NCI-H1048 (cell line): ENCODE results near the gene B9D1.

Source experiments
- DNase-seq: peaks from one replicate; lab custom pipeline; 2025; lab: John Stamatoyannopoulos, UW

Gene B9D1

DNA sequence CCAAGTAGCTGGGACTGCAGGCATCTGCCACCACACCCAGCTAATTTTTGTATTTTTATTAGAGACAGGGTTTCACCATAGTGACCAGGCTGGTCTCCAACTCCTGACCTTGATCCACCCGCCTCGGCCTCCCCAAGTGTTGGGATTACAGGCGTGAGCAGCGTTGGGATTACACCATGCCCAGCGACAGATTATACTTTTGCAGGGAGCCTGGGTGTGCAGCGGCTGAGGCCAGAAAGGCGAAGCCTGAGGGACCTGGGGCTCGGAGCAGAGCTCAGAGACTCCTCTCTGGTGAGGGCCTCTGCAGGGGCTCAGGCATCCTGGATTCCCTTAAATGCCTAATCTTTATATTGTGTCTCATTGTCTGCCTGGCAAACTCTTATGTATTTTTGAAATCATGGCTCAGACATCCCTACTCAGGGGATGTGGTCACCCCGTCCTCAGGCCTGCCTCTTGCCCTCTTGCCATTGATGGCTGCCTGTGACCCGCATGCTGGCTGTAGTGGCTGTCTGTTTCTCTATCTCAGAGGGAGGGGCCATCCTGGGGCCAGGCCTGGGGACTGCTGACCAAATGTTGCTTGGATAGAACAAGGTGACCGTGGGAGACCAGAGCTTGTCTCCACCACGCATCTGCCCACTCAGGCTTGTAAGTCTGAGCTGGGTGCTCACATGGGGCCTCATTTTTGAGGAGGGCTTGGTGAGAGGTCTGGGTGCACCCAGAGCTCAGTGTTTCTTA lies 42.6 kb downstream of the B9D1 start:
- no peak for DNase-seq

DNA sequence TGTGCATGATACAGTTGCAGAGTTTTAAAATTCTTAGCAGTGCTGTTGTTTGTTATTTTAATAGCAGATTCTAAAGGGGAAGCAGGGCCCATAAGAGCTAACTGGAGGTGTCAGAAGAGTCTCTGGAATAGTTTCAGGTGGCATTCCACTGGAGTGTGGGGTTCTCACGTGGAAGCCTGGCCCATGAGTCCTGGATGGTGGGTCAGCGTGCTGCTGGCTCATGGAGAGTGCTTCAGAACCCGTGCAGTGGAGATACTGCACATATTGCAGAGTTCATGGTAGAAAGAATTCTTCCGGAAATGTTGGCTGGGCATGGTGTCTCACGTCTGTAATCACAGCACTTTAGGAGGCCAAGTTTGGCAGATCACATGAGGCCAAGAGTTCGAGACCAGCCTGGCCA lies 43.9 kb downstream of the B9D1 start:
- DNase-seq: no peak

DNA sequence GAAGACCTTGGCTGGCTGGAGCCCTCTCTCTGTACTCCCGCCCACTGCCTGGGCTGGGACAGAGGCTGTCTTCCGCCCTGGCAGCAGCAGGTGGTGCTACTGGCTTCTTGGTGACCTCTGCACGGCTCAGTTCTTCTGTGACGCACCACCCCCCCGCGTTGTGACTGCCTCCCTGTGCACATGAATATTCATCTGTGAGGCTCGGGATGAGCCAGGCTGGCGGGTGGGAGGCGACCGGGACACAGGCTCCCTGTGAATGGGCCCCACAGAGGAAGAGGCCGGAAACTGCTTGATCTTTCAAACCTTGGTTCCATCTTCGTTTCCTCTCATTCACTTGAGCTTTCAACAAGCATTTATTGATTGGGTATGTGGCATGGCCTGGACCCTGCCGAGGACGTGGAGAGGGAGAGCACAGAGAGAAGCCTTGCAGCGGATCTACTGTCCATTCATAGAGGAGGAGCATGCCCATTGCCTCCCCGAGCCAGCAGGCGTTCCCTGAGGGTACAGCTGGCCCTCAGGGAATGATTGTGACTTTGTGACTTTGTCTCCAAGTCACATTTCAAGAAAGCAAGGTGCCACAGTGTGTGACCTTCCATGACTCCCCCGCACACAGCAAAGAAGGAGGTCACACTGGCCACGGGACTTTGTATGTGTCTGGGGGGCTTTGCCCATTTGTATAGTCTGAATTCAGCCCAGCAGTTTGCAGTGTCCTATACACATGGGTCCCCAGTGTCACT lies 45.0 kb downstream of the B9D1 start:
- no peak for DNase-seq

DNA sequence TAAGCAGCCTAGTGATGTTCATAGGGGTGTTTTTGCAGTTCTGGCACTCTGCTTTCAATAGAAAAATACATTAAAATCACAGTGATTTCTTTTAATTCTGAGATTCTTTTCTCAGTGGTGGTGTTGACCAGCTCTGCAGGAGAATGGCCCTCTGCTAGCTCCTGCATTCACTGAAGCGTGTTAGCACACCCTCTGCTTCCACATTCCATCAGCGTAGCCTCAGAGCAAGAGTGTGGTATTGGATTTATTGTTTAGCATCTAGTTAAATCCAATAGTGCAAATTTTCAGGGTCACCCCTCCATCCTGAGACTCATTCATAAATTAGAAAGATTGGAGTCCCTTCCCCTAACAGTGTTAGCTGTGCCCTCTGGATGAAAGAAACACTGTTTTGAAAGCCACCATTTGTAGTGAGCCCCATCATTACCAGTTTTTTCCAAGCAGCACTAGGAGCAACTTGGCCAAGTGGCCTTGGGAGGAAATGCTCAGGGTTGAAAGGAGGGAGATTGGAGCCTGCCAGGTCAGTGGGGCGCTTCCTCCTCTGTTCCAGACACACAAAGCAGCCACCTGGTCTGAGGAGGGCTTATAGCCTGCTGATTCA lies 45.7 kb downstream of the B9D1 start:
- DNase-seq: no peak

DNA sequence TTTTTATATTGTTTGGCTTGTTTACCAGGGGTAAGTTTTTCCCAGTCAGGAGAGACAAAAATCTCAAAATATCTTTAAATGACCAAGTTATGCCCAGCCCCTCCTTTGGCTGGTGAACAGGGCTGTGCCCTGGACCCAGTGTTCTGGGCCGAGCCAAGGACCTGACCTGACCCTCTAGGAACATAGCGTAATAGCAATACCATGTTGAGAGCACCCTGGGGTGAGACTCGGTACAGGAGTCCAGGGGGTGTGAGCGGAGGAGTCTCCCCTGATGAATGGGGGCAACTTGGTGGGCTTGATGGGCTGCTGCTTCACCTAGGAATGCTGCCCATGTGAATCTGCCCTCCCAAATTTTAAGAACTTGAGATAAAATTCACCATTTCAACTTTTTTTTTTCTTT lies 47.4 kb downstream of the B9D1 start:
- DNase-seq: no peak

DNA sequence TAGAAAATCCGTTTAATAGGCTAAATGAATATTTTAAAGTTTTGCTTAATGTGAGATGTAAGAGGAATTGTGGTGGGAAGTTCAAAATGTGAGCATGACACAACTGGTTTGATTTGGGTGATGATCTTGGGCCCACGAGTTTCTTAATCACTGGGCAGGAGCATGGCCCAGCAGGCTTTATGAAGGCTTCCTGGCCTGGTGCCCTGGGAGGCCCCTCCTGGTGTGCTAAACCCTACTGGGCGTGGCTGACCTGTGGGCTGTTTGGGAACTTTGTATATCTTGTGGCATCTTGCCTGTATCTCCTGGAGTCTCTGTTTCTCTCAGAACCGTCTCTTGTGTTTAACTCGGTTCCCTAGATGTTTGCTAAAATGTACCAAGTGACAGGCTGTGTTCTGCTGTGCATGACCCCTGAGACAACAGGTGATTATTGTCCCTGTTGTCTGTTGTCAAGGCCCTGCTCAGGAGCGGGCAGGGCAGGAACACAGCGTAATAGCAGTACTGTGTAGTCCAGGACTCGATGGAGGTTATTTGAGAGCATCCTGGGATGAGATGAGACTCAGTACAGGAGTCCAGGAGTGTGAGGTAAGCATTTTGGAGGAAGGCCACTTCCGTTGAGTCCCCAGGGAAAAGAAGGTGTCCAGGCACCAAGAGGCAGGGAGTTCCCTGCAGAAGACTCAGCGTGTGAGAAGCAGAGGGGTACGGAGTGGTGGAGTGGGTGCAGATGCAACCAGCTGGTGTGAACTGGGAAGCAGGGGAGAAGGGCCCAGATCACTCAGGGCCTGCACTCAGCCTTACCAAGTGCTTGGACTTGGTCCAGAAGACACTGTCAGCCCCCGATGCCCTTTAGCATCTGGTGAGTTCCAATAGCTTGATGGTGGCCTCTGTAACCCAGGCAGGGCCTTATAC lies 48.5 kb downstream of the B9D1 start:
- DNase-seq: no peak

DNA sequence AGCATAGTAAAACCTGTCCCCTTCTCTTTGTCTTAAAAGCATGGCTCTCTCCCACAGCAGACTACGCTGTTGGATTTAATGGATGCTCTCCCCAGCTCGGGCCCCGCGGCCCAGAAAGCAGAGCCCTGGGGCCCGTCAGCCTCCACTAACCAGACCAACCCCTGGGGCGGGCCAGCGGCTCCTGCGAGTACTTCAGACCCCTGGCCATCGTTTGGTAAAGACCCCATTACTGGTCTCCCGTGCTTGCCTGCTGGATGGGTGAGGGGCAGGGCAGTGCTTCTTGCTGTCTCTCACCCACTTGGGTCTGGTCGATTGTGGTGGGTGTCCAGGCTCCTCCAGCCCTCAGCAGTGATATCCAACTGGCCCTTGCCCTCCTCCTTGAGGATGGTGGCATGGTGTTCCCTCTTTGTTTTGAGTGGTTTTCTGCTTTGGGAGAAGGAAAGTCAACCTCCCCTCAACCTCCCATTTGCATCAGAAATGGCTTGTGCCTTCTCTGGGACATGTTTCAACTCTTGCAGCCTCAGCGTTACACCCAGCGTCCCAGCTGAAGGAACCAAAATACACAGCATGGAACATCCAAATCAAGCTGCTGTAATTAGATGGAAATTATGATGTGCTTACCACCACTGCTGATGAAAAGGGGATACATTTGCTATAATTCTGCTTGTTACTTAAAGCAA lies 49.3 kb downstream of the B9D1 start:
- DNase-seq: no peak

DNA sequence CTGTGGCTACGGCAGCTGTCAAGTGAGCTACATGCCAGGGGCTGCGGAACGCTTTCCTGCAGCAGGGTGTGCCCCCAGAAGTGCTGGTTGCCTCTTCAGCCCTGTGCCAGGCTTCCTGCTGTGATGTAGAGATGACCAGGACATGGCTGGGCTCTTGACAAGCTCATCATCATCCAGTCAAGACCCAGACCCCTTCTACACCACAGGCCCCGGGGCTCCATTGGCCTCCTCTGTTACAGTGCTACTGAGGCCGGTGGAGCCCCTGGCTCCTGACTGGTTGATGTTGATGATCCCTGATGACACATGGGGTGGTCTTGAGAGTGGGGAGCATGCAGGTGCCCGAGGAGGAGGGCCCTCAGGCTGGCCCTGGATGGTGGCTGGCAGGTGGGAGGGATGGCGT lies 50.1 kb downstream of the B9D1 start:
- no peak for DNase-seq

DNA sequence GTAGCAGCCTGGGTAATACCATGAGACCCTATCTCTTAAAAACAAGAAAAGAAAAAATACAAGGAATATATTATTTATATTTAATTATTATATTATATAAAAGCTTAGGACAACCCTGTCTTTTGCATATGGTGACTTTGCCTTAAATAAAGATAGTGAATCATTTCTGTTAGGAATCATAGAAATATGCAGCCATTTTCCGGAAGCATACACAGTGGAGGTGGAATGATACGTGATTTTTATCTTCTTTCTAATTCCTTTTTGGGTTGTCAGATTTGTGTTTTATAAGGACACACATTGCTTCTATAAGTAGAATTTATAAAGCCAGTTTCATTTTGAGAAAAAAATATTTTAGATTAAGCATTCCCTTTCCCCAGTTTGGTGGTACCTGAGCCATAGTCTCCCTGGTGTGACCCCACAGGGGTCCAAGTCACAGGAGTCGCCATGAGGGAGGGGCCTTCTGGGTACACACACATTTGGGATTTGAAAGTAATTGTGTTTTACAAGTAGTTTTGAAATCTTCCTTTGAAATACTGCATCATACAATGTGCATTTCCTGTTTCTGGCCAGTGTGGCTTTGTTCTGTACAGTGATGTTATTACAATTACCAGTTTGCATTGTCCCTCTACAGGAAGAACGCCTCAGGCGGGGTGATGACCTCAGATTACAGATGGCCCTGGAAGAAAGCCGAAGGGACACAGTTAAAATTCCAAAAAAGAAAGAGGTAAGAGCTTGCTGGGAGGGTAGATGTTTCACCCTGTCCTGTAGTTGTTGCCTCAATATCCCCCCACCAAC lies 50.9 kb downstream of the B9D1 start:
- no peak for DNase-seq

DNA sequence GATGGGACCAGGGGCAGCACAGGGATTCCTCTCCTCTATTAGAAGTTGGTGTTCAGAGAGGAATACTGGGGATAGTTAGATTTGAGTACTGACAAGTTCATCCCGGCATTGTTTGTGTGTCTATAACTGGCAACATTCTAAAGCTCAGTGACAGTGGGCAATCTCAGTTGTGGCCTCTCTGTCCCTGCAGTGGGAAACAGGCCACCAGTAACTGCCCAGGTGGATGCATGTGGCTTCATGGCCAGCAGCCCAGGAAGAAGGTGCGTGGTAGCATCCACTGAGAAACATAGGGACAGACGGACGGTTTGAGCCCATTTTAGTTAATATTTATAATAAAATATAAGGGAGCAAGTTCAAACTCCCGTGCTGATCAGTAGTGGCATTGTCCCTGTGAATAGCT lies 51.5 kb downstream of the B9D1 start:
- no peak for DNase-seq

DNA sequence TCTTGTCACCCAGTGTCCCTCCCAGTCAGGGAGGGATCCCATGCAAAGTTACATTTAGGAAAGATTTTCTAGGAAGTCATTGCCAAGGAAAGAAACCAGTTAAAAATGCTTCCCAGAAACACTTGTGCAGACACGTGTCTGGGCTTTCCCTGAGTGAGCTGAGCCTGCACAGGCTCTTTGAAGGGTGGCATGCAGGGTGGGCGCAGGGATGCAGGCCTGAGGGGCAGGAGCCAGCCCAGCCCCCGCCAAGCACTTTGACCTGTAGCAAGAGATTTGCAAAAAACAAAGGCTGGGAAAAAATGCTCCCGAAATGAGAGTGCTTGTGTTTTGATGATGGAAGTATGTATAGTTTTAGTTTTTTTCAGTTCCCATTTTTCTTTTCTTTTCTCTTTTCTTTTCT lies 52.4 kb downstream of the B9D1 start:
- DNase-seq: no peak

DNA sequence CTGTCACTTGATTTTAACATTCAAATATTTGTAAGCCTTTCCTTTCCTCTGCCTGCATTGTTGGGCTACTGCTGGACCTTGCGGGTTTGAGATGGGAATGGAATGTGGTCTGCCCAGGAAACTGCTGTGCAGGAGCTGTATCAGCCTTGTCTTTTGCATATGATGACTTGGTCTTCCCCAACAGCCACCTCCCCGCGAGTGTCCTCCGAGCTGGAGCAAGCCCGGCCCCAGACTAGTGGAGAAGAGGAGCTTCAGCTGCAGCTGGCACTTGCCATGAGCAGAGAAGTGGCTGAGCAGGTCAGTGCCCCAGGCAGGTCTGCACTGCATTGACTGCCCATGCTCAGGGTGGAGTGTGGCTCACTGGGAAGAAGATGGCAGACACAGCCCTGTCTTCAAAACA lies 52.8 kb downstream of the B9D1 start:
- DNase-seq: no peak

DNA sequence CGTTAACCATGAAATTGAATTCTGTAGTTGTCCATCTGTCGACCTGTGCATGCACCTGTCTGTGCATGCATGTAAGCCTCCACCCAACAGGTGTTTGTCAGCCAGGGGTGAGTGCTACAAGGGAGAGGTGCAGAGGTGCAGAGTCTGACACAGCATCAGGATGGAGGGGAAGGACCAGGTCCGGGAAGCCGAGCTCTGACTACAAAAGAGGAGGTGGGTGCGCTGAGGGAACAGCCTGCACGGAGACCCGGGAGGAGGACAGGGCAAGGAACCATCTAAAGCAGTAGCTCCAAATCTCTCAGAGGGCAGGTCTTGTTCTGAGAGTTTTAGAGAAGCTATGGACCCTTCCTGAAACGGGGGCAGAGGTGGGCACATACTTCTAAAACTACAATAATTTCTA lies 54.1 kb downstream of the B9D1 start:
- DNase-seq: no peak

DNA sequence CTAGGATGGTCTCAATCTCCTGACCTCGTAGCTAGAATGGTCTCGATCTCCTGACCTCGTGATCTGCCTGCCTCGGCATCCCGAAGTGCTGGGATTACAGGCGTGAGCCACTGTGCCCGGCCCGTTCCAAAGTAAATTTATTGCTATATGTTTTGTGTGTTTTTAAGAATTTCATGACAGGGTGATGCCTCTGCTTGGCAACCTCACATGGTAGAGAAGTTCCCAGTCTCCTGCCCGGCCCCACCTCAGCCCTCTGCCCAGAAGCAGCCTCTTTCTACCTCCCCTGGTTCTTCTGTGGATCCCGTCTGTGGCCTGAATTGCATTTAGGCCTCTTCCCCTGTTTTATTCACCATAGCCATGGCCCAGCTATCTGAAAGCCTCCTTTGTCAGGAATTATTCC lies 55.0 kb downstream of the B9D1 start:
- no peak for DNase-seq

DNA sequence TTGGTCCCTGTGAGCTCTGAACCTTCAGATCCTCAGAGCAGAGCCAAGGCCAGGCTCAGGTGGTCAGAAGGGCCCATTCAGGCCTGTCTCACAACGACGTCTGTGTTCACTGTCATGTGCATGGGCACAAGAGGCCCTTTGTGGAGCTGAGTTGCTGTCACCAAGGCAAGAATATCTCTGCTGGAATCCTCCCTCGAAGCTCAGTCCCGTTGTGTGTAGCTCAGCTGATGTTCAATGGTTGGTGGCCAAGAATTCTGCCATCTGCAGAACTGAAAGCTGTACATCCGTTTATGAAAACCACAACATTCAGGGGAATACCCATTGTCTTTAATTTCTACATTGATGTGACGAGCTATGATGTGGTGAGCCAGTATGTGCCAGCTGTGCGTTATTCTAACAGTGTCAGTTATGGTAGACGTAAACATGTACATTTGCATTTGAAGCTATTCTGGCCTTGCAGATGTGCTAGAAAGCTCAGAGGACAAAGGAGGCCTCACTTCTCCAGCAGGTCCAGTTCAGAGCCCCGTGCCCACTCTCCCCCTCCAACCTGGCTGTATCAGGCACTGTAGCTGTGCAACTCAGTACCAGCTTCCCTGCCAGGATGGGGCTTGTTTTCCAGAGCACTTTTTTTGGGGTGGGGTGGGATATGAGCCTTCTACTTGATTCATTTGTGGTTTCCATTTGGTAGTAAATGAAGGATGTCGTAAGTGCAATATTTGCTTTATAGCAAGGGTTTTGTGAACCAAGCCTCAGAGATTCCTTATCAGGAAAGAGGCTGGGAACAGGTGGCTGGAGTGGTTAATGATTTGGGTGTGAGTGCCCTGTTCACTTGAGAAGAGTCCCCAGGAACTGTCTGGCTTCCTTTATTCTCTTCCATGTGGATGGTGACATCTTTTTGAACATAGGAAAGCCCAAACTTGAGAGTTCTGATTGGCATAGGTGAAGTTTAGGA lies 56.1 kb downstream of the B9D1 start:
- DNase-seq: no peak

DNA sequence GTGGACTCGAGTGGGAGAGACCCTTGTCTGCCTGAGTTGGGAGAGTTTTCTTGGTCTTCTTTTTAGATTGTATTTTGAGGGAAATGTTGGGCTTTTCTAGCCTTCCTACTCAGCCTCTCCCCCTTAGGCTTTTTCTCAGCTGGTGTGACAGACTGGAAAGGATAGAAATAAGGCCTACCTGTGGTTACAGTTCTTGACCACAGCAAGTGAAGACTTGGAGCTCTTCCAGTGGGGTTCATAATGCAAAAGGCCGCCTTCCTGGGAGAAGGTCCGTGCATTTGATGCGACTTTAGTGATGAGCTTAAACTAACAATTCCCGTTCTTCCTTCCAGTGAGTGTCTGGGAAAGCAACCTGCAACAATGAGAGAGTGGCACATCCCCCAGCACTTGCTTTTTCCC lies 56.8 kb downstream of the B9D1 start:
- DNase-seq: no peak

DNA sequence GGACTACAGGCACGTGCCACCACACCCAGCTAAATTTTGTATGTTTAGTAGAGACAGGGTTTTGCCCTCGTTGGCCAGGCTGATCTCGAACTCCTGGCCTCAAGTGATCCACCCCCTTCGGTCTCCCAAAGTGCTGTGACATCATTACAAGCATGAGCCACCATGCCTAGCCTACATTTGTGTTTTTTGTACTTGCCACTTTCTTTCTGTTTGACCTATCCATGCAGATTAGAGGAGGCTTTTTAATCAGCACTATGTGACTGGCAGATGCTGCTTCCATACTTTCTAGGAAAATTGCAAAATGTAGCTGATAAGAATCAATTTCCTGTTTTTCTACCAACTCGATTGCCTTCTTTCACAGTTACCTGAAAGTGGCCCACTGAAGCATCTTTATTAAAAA lies 57.3 kb downstream of the B9D1 start:
- DNase-seq: no peak

DNA sequence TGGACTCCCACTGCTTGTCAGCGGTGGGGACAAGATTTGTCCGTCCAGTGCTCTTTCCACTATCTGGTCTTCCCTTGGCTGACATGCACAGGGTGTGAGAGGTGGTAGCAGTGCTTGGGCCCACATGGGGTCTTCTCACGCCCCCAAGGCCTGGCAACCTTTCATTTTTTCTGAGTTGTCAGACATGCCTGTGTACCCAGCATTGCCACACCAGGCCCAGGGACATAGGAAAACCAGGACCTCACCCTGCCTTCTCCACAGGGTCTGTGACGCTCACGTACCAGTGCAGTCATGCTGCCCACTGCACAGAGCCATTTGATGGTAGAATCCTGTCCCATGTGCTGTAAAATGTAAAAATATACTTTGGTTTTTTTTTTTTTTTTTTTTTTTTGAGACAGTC lies 57.8 kb downstream of the B9D1 start:
- DNase-seq: no peak

DNA sequence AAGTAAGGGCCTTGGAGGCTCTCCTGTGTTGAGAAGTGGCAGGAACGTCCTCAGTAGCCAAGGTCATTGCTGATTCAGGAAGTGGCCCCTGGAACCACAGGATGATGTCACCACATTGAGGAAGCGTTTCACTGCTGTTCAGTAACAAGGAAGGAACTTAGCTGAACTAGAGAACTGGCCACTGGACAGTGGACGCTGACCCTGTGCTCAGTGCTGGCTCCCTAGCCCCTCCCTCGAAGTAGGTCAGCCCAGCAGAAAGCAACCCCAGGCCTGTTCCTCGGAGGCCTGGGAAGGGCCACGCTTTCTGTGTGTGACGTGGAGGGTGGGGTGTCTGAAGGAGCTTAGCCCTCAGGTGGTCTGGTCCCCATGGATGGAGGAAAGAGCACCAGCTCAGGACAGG lies 58.3 kb downstream of the B9D1 start:
- DNase-seq: no peak

DNA sequence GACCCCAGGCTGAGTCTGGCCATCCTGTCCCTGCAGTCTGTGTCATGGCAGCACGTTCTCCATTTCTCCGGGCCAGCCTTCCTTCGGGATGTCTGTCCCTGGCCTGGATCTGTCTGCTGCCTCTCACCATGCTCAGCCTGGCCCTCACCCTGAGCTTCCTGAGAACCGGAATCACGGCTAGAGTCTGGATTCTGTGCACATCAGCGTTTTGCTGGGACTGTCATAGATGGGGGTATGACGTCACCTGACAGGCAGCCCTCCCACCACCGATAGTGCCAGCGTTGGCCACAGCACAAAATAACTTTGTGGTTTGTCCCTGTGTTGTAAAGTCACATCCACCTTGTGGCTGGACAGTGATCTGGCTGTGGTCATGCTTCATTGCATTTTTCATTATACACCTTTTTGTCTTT lies 59.2 kb downstream of the B9D1 start:
- DNase-seq: no peak
